COR-L47 (cell line): ENCODE data around the gene TMCO1.
"Not testable (repeated sequence)": the region's sequence is repeated elsewhere in the genome, so short reads cannot be mapped to it uniquely, and the experiment has no call there.

ENCODE experiments used
- DNase-seq: peaks from one replicate; lab custom pipeline; 2025; lab: John Stamatoyannopoulos, UW

Gene TMCO1

GRCh38 chr1:165747632-165748447 is 20.8 kb downstream of the TMCO1 start:
- no peak for DNase-seq

GRCh38 chr1:165744913-165745312 is 23.8 kb downstream of the TMCO1 start:
- DNase-seq, result not testable (repeated sequence)

- no peak for DNase-seq
Observed at GRCh38 chr1:165742194-165742593, 26.5 kb downstream of the TMCO1 start.

- no peak for DNase-seq
Observed at GRCh38 chr1:165738794-165739193, 29.9 kb downstream of the TMCO1 start.

- no peak for DNase-seq
Observed at GRCh38 chr1:165737196-165737595, 31.5 kb downstream of the TMCO1 start.

GRCh38 chr1:165734906-165735305 is 33.8 kb downstream of the TMCO1 start:
- no peak for DNase-seq

GRCh38 chr1:165726841-165727240 is 41.8 kb downstream of the TMCO1 start:
- DNase-seq, result no peak

GRCh38 chr1:165726169-165726568 is 42.5 kb downstream of the TMCO1 start:
- DNase-seq, result no peak

- peak; percentile 31 for DNase-seq
Observed at GRCh38 chr1:165717918-165718515, 50.7 kb downstream of the TMCO1 start.

GRCh38 chr1:165716265-165717051 is 52.2 kb downstream of the TMCO1 start:
- not testable (repeated sequence) for DNase-seq

- DNase-seq, result no peak
Observed at GRCh38 chr1:165712764-165713163, 55.9 kb downstream of the TMCO1 start.

GRCh38 chr1:165707984-165708706 is 60.5 kb downstream of the TMCO1 start:
- DNase-seq, result no peak

GRCh38 chr1:165703648-165704047 is 65.0 kb downstream of the TMCO1 start:
- DNase-seq, result no peak

GRCh38 chr1:165701922-165702321 is 66.7 kb downstream of the TMCO1 start:
- DNase-seq, result not testable (repeated sequence)

- no peak for DNase-seq
Observed at GRCh38 chr1:165699577-165699976, 69.1 kb downstream of the TMCO1 start.

- DNase-seq, result no peak
Observed at GRCh38 chr1:165698761-165699052, 70.0 kb downstream of the TMCO1 start.

- peak; percentile 75 for DNase-seq
Observed at GRCh38 chr1:165697881-165698760, 70.5 kb downstream of the TMCO1 start, which contains the start of gene ALDH9A1. Gene ALDH9A1, minus strand, starts transcription at chr1:165698562. Its CDS starts 4 bp downstream, at chr1:165698558.

GRCh38 chr1:165697491-165697880 is 71.2 kb downstream of the TMCO1 start:
- no peak for DNase-seq

GRCh38 chr1:165696625-165697100 is 72.0 kb downstream of the TMCO1 start:
- no peak for DNase-seq

GRCh38 chr1:165695031-165695430 is 73.6 kb downstream of the TMCO1 start:
- DNase-seq, result no peak

- no peak for DNase-seq
Observed at GRCh38 chr1:165688046-165688445, 80.6 kb downstream of the TMCO1 start.
